H9 (cell line): Measurements from ENCODE around the gene INPP5A. TPM values are rescaled to one million over a fixed set of nuclear protein-coding genes. Genes with fewer than 3 reads are reported as not detected.

Experiments
- DNase-seq: peaks from one replicate; pipeline ENCODE4 v3.0.0-alpha.2; 2017
- H2AFZ ChIP-seq: one replicate; pipeline ENCODE4 v1.6.1; 2013; ENCODE audit warnings: mild to moderate bottlenecking, low read length, control low read depth, moderate library complexity
- H2AK5ac ChIP-seq: 2 replicates; pipeline ENCODE4 v1.6.1; 2013; ENCODE audit warnings: low read length, control low read depth, mixed read lengths; ENCODE audit not compliant: insufficient read length
- H2BK120ac ChIP-seq: one replicate; pipeline ENCODE4 v1.6.1; 2013; ENCODE audit warnings: low read depth, mild to moderate bottlenecking, low read length, control low read depth, inconsistent platforms; ENCODE audit not compliant: poor library complexity, severe bottlenecking
- H2BK12ac ChIP-seq: 2 replicates; pipeline ENCODE4 v1.6.1; 2013; ENCODE audit warnings: low read length, control low read depth, mixed read lengths, low read depth; ENCODE audit not compliant: insufficient read length
- H2BK15ac ChIP-seq: 2 replicates; pipeline ENCODE4 v1.6.1; 2013; ENCODE audit warnings: low read depth, low read length, control low read depth
- H2BK20ac ChIP-seq: one replicate; pipeline ENCODE4 v1.6.1; 2013; ENCODE audit warnings: low read depth, mild to moderate bottlenecking, low read length, control low read depth, inconsistent platforms; ENCODE audit not compliant: poor library complexity, severe bottlenecking
- H2BK5ac ChIP-seq: 2 replicates; pipeline ENCODE4 v1.6.1; 2013; ENCODE audit warnings: low read length, control low read depth, mixed read lengths; ENCODE audit not compliant: insufficient read length
- H3K14ac ChIP-seq: 2 replicates; pipeline ENCODE4 v1.6.1; 2013; ENCODE audit warnings: low read length, control low read depth; ENCODE audit not compliant: insufficient read depth
- H3K18ac ChIP-seq: 2 replicates; pipeline ENCODE4 v1.6.1; 2013; ENCODE audit warnings: low read depth, mild to moderate bottlenecking, mixed read lengths, low read length, control low read depth; ENCODE audit not compliant: insufficient read length
- H3K23ac ChIP-seq: 2 replicates; pipeline ENCODE4 v1.6.1; 2013; ENCODE audit warnings: low read length, control low read depth, mixed read lengths, low read depth; ENCODE audit not compliant: insufficient read length
- H3K23me2 ChIP-seq: 2 replicates; pipeline ENCODE4 v1.6.1; 2013; ENCODE audit warnings: low read depth, mild to moderate bottlenecking, mixed read lengths, low read length, control low read depth; ENCODE audit not compliant: insufficient read length, poor library complexity, severe bottlenecking
- H3K27ac ChIP-seq: 2 replicates; pipeline ENCODE4 v1.5.1; 2013; ENCODE audit warnings: low read length, control low read depth, mixed read lengths, low read depth; ENCODE audit not compliant: insufficient read length
- H3K27me3 ChIP-seq: 2 replicates; pipeline ENCODE4 v1.6.1; 2013; ENCODE audit warnings: low read length, control low read depth, inconsistent platforms; ENCODE audit not compliant: insufficient read depth
- H3K4ac ChIP-seq: 2 replicates; pipeline ENCODE4 v1.6.1; 2013; ENCODE audit warnings: low read depth, mild to moderate bottlenecking, control low read depth, inconsistent platforms, low read length, moderate library complexity
- H3K4me1 ChIP-seq: 2 replicates; pipeline ENCODE4 v1.6.1; 2013; ENCODE audit warnings: low read length, control low read depth, inconsistent platforms; ENCODE audit not compliant: insufficient read depth
- H3K4me2 ChIP-seq: 2 replicates; pipeline ENCODE4 v1.6.1; 2013; ENCODE audit warnings: low read length, control low read depth, mixed read lengths; ENCODE audit not compliant: insufficient read length, insufficient read depth
- H3K56ac ChIP-seq: 2 replicates; pipeline ENCODE4 v1.6.1; 2013; ENCODE audit warnings: low read depth, mild to moderate bottlenecking, mixed read lengths, low read length, control low read depth; ENCODE audit not compliant: insufficient read length
- H3K79me1 ChIP-seq: 2 replicates; pipeline ENCODE4 v1.6.1; 2013; ENCODE audit warnings: low read depth, mild to moderate bottlenecking, moderate library complexity, low read length, control low read depth, inconsistent platforms; ENCODE audit not compliant: insufficient read depth, poor library complexity, severe bottlenecking
- H3K79me2 ChIP-seq: 2 replicates; pipeline ENCODE4 v1.6.1; 2013; ENCODE audit warnings: low read length, control low read depth, inconsistent platforms; ENCODE audit not compliant: insufficient read depth
- H3K9ac ChIP-seq: 2 replicates; pipeline ENCODE4 v1.6.1; 2013; ENCODE audit warnings: low read length, control low read depth, mixed read lengths; ENCODE audit not compliant: insufficient read length; ENCODE audit errors: extremely low read depth
- H3K9me3 ChIP-seq: one replicate; pipeline ENCODE4 v1.6.1; 2013; ENCODE audit warnings: low read depth, low read length, inconsistent platforms; ENCODE audit not compliant: control insufficient read depth
- H3T11ph ChIP-seq: one replicate; pipeline ENCODE4 v1.6.1; 2013; ENCODE audit warnings: mild to moderate bottlenecking, low read length, control low read depth, inconsistent platforms
- H4K20me1 ChIP-seq: one replicate; pipeline ENCODE4 v1.6.1; 2013; ENCODE audit not compliant: control insufficient read depth, insufficient read length, insufficient read depth
- H4K5ac ChIP-seq: 2 replicates; pipeline ENCODE4 v1.6.1; 2013; ENCODE audit warnings: low read depth, mild to moderate bottlenecking, mixed read lengths, low read length, control low read depth; ENCODE audit not compliant: insufficient read length
- H4K8ac ChIP-seq: replicated peaks from 2 replicates; pipeline ENCODE4 v1.6.1; 2013; ENCODE audit warnings: low read length, control low read depth, mixed read lengths, low read depth; ENCODE audit not compliant: insufficient read length
- H4K91ac ChIP-seq: 2 replicates; pipeline ENCODE4 v1.6.1; 2013; ENCODE audit warnings: low read depth, mild to moderate bottlenecking, moderate library complexity, mixed read lengths, low read length, control low read depth; ENCODE audit not compliant: insufficient read length
- H3K27ac Mint-ChIP-seq, 3 experiments: 2 replicates in 2 of 3; 3 replicates in 1 of 3; pipeline ENCODE4 v1.8.0; 2020 to 2021; ENCODE audit warnings: mixed read lengths in 3 of 3, mild to moderate bottlenecking in 1 of 3, moderate library complexity in 1 of 3
- H3K27me3 Mint-ChIP-seq: 2 replicates; pipeline ENCODE4 v1.8.0; 2021; ENCODE audit warnings: low read depth, mild to moderate bottlenecking, moderate library complexity, mixed read lengths
- H3K36me3 Mint-ChIP-seq, 3 experiments: 2 replicates in 2 of 3; 3 replicates in 1 of 3; pipeline ENCODE4 v1.8.0; 2020 to 2021; ENCODE audit warnings: low read depth in 3 of 3, mixed read lengths in 3 of 3; ENCODE audit not compliant: insufficient read depth in 1 of 3
- H3K4me1 Mint-ChIP-seq, 2 experiments: 2 replicates each; pipeline ENCODE4 v1.8.0; 2020; ENCODE audit warnings: mixed read lengths in 2 of 2
- H3K4me3 Mint-ChIP-seq, 2 experiments: 2 replicates in 1 of 2; 3 replicates in 1 of 2; pipeline ENCODE4 v1.8.0; 2020 to 2021; ENCODE audit warnings: mild to moderate bottlenecking in 2 of 2, mixed read lengths in 2 of 2, moderate library complexity in 1 of 2
- H3K9me3 Mint-ChIP-seq, 2 experiments: 2 replicates in 1 of 2; 3 replicates in 1 of 2; pipeline ENCODE4 v1.8.0; 2020; ENCODE audit warnings: mild to moderate bottlenecking in 2 of 2, mixed read lengths in 2 of 2, moderate library complexity in 1 of 2
- CTCF ChIP-seq: fragments of 200-600 bp; sonication (generic); conservative IDR thresholded peaks from 3 replicates; pipeline ENCODE4 v1.8.0; 2021; ENCODE audit warnings: antibody characterized with exemption, mild to moderate bottlenecking
- WGBS: extraction: QIAGEN DNeasy Blood & Tissue Kit; methylation state at CpG from one replicate; pipeline ENCODE4 v1.1.7; 2013; ENCODE audit warnings: missing lambda C conversion rate, low lambda C conversion rate, mixed read lengths; ENCODE audit not compliant: insufficient read length; ENCODE audit errors: extremely low coverage; 5-methylcytosine and 5-hydroxymethylcytosine counted together
- total RNA-seq: library from RNA; stranded (reverse); gene quantifications from 2 replicates; pipeline ENCODE4 v1.2.1, GENCODE V29; 2021

Gene INPP5A
- total RNA-seq, 1 experiment from 2014 or later: 17.7 TPM

DNA sequence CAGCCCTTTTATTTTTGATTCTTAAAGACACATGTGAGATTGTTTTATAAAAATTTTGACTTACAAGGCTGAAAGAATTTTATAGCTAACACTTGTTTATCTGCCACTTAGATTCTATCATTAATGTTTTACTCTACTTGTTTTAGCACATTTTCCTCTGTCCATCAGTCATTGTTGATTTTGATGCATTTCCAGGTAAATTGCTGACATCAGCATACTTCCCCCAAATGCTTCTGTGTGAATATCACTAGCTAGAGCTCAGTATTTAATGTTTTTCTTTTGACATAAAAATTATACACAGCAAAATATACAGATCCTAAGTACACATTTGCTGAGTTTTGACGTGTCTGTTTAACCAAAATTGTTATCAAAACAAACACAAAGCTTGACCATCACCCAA is 43.0 kb downstream of the INPP5A start:
- H3K27me3 Mint-ChIP-seq: no peaks in the 10 kb centered on the region; the same call in 1 of the 2 replicates
- no peak overlapping the region for H3K9ac ChIP-seq
- H3K4me1 ChIP-seq: no peaks in the 10 kb centered on the region
- H2BK15ac ChIP-seq: no peak overlapping the region
- H3K4me3 Mint-ChIP-seq: no peak overlapping the region
- H2BK12ac ChIP-seq: no peak overlapping the region
- H3K9me3 Mint-ChIP-seq: no peaks in the 10 kb centered on the region
- H4K8ac ChIP-seq: no peak overlapping the region
- peaks cover 7 to 13% of the 10 kb centered on the region in 2 experiments; a peak in 3 of 4 replicates for H3K4me1 Mint-ChIP-seq
- H2BK120ac ChIP-seq: no peak overlapping the region
- no peak overlapping the region for H2BK5ac ChIP-seq
- H4K20me1 ChIP-seq: no peaks in the 10 kb centered on the region
- no peak overlapping the region for H3K27ac Mint-ChIP-seq
- TF ChIP-seq CTCF: no peak
- H2AFZ ChIP-seq: no peak overlapping the region
- 0 out of 2 replicates have a peak, but pooled peaks cover 1% of the 10 kb centered on the region for H3K79me2 ChIP-seq
- no peak overlapping the region for H3K23ac ChIP-seq
- no peaks in the 10 kb centered on the region for H3K27me3 ChIP-seq
- peaks cover 0 to 4% (median 0%) of the 10 kb centered on the region in 3 experiments; a peak in 1 of 7 replicates for H3K36me3 Mint-ChIP-seq
- H4K5ac ChIP-seq: no peak overlapping the region
- H3K4ac ChIP-seq: no peak overlapping the region
- H3K23me2 ChIP-seq: no peaks in the 10 kb centered on the region
- H2AK5ac ChIP-seq: no peak overlapping the region
- H3K27ac ChIP-seq: no peak overlapping the region
- no peak overlapping the region for H3K14ac ChIP-seq
- H3K4me2 ChIP-seq: no peak overlapping the region
- WGBS: no CpG with 5 or more reads among the region's 1 CpG
- no peak overlapping the region for H3K18ac ChIP-seq
- no peak overlapping the region for H2BK20ac ChIP-seq
- H4K91ac ChIP-seq: no peak overlapping the region
- H3K79me1 ChIP-seq: no peaks in the 10 kb centered on the region
- H3T11ph ChIP-seq: no peak overlapping the region
- H3K9me3 ChIP-seq: no peaks in the 10 kb centered on the region
- DNase-seq: no peak
- no peak overlapping the region for H3K56ac ChIP-seq
